Stimulated activated naive CD8-positive, alpha-beta T cell treated with anti-CD3 and anti-CD28 coated beads, Interleukin-15, Interleukin-2, amounts not matched to agents 100 U/mL and 50 U/mL, for 24 hours (primary cell): ENCODE results near the gene DARS1.

Experiments used
- ATAC-seq: fragments of 150-1000 bp; cut with Tn5 transposase; one replicate; pipeline ENCODE4 v1.10.0; 2021
- DNase-seq: peaks from one replicate; pipeline ENCODE4 v3.0.0; 2021

DARS1 gene

DNA sequence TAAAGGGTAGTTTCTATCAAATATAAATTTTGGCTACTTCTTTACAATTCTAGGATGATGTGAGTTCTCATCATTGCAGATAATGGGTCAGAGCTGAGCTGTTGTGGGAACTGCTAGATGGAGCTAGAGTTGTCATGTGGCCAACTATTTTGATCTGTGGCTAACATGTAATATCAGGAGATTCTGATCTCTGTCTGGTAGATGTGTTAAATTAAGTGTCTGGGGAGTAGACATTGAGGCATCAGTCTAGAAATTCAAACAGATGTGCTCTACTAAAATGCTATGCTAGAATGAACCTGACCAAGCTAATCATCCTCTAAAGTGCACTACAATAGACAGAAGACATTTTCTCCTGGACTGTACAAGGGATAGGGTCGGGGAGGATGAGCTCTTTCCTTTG is 30.3 kb upstream of the DARS1 start:
- DNase-seq, result no peak
- no peak for ATAC-seq

DNA sequence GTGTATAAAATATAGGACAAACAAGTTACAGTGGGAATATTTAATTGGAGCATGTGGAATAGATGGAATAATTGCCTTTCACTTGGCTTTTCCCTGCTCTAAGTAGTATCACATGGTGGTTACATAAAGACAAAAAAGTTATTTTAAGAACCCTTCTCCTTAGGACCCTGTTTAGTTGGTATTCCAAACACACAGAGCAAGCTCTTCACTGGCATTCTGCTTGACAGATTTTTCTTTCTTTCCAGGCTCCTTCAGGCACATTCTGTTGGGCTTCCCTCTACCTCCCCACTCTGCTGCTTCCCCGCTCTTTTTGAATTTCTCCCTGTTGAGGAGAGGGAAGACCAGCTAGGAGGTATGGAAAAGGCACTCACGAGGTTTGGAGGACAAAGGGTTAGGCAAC is 29.0 kb upstream of the DARS1 start:
- DNase-seq (no peak), ATAC-seq (no peak)

DNA sequence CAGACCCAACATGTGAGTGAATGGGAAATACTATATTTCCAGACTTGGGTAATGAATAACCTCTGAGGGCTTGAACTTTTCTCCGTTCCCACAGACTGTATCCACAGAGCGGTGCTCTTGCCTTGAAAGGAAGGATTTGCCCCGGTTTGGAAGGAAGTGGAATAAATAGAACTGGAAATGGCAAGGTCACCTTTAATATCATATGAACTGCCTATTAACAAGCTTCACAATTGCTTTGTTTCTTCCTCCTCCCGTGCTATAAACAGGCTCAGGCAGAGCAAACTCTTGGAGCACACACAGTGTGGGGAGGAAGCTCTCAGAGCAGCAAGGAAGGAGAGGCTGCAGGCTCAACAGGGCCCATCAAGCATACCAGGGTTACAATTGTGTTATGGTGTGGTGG is 28.5 kb upstream of the DARS1 start:
- DNase-seq (no peak), ATAC-seq (no peak)

DNA sequence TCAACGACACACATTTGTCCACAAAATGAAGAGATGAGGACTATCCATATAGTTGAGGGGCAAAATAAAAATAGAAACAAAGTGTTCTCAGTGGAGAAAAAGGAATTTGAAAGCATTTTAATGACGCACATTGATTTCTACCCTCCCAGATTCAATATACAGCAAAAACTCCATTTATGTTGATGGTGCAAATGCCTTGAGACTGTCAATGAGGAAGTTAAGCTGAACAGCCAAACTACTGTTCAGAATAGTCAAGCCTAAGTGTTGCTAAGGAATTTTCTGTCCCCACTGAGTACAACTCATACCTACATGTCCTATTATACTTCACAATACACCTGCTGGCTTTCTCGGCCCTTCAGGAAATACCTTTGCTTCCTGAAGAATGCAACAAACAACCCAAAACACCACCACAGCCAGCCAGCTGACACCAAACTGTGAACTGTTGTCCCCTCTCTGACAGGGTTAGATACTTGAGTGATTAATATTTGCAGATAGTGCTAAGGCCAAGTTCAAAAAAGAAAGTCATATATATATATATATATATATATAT is 27.8 kb upstream of the DARS1 start:
- ATAC-seq (no peak), DNase-seq (no peak)

DNA sequence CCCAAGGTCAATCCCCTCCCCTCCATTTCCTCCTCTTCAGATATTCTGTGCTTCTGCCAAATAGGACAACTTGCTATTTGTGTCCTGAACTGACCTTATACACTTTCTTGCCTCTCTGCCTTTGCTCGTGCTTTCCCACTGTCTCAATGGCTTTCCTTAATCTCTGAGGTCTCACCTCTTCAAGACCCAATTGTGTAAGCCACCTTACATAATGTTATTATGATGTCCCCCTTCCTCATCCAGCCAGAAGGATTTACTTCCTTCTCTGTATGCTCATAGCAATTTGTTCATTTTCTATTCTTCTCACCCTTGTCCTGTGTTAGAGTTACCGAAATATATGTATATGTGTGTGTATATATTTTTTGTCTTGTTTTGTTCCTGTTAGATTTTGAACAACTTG is 26.9 kb upstream of the DARS1 start:
- no peak for ATAC-seq

DNA sequence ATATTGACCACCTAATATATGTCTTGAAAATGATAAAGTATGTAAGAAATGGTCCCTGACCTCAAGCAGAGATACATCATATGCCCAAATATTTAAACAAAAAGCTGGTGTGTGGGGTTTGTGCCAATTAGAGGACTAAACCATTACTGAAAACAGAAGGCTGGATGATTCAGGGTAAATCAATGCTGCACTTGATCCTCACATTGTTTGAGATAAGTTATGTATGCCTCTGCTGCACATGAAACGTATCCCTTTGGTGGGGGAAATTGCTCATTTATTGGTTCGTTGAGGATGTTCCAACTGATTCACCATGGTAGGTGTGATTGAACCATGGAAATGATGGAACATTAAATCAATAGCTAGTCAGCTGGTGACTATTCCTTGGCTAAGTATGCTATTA is 24.7 kb upstream of the DARS1 start:
- ATAC-seq (no peak), DNase-seq (no peak)

More for the DNA sequence above, 26.9 kb upstream of the DARS1 start:
- DNase-seq, result no peak

DNA sequence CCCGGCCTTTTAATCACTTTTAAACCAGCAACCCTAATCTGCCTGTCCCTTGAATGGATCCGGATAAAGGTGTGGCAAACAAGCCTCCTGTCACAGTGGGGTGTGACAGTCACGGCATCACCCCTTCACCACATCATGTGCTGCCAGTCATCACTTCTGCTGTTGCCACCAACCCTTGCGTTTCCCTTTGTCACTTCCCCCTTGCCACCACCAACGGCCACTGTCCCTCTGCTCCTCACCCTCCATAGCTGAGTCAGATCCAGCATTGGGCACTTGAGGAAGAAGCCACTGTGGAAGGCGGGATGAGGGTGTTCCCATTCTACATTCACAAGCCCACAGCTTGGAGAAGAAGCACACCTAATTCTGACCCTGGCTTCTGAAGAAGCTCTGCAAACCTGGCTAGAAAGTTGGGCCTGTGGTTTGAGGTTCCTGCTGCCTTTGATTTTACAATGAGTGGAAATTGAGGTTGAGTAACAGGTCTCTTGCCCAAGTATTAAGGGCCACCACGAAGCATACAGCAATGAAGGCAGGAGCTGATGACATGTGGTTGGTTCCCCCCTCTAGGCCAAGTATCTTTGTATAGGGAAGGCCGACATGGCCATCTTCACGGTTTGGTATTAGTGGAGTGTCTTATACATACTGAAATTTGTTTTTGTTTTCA is 22.9 kb upstream of the DARS1 start:
- peak; percentile 95 for ATAC-seq

DNA sequence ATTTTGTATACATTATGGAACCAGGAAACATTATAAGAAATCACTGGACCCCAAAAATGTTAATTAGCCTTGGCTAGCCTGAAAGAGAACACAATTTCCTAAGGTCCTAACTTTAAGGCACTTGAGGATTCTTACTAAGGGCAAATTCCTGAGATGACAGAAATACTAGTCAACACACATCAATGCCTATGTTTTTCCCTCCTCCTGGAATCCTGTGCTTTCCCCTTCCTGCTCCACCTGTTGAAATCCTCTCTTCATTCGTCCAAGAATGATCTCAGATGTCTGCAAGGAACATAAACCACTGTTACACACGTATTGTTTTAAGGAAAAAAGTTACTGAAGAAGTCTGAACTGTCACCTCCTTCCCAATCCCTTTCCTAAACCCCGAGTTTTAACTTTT is 21.2 kb upstream of the DARS1 start:
- ATAC-seq (no peak), DNase-seq (no peak)

More for the DNA sequence above, 22.9 kb upstream of the DARS1 start:
- peak; percentile 72 for DNase-seq

DNA sequence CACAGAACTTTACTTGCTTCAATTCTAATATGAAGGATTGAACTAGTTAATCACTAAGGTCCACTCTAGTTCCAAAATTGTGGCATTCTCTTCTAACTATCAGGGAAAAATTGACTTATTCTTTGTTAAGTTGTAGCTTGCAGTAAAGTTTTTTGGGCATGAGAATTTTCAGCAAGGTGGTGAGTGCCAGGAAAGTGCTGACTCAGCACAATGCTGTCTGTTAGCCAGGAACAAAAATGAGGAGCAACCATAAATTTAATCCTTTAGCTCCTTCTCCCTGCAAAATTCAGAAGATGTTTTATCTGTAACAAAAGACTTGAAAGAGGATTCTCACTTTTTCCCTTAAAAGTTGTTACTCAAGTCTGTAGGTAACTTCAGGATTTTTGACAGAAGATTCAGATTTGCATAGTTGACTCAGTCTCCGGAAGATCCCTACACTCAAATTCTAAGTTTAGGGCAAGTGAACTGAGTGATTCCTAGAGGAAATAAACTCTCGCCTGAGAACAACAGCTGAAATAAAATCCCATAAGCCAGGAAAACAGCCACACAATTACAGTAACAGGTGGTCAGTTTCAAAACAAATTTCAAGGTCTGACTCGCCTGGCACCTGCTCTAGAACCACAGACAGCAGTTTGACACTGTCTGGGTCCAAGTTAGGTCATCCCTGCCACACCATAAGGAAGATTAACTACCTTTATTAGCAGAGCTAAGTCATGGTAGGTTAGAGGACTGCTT is 20.2 kb upstream of the DARS1 start:
- DNase-seq (no peak), ATAC-seq (no peak)

DNA sequence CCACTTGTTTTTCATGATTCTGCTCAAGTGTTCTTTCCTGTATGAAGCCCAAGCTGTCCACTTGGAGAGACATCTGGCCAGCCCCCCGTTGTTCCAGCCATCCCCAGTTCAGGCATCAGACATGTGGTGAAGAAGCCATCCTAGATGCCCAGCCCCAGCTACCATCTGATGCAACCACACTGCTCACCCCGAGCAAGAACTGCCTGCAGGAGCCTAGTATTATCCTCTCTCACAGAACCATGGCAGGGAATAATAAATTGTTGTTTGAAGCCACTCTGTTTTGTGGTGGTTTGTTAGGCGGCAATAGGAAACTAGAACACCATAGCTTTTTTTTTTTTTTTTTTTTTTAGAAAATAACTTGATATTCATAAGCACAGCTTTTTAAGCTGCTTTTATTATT is 19.5 kb upstream of the DARS1 start:
- DNase-seq (no peak), ATAC-seq (no peak)

DNA sequence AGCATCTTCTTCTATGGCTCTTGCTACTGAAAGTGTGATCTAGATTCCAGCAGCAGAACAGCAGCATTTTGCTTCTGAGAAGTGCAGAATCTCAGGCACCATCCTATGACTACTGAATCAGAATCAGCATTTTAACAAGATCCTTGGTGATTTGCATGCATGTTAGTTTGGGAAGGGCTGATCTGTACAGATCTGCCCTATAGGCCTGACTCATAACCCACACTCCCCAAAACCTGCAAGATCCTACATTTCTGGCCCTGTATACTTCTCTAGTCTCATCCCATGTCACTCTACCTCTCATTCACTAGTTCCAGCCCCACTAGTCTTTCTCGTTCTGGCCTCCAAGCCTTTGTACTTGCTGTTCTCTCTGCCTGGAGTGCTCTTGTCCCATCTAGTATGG is 15.7 kb upstream of the DARS1 start:
- no peak for DNase-seq

DNA sequence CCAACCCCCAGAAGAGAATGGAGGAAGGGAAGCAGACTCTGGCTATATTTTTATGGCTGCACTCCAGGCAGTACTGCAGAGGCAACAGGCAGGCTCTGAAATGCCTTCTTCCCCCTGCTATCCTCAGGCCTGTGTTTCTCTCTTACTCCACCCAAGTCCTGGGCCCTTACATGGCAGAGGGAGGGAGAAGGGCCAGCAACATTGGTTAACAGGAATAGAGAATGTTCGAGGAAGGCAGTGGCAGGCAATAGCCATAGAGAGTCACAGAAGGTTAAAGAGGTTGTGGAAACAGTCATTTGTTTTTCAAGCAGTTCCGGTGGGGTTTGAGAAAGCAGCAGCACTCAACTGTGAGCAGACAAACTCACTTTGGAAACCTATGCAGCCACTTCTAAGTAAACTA is 15.1 kb upstream of the DARS1 start:
- no peak for ATAC-seq
- no peak for DNase-seq

More for the DNA sequence above, 15.7 kb upstream of the DARS1 start:
- peak; percentile 37 for ATAC-seq

DNA sequence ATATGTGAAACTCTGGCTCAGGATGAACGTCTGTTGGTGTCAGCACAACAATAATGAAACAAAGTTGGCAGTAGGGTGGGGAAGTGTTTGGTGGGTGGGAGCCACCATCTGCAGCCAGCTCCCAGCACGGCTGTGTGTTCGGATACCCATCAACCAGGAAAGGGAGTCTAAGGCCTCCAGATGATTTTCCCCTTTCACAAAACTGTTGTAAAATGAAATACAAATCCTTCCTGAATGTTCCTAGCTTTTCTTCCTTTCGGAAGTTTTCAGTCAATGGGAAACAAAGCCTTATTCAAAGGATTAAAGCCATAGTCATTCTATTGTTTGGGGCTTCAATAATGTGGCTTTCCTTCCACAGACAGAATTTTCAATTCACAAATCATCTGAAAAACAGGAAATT is 14.5 kb upstream of the DARS1 start:
- ATAC-seq, result no peak

DNA sequence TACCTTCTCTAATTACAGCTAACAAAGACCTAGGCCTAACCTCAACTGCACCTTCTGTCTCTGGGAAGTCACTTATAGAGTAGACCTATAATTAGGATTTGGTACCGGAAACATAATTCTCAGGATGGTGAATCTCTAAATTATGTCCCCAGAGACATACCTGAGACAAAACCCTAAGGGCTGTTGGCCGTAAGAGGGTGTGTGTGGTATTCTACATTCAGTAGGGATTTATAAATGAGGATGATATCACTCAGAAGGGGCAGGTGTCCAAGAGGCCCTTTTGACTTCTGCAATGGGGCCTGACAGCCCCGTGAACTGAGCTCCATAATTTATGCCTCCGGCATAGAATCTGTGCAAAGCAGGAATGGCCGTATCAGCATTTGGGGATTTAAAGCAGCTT is 13.5 kb upstream of the DARS1 start:
- ATAC-seq, result no peak
- no peak for DNase-seq

More for the DNA sequence above, 14.5 kb upstream of the DARS1 start:
- DNase-seq, result no peak

DNA sequence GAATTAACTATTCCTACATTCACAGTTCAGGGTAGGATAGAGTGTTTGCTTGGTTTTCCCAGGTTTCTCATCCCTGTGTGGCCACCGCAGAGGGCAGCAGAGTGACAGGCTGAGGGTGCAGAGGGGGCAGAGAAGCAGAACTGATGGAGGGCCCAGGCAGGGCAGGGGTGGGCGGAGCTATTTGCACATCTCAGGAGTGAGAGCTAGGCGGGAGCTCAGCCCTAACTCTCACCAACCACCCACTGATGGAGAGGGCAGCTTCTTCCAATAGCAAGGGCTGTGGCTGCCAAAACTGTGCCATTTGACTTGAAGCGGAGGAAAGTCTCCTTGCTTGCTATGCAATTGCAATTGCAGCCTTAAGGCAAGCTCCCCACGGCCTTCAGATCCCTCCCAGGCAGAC is 12.0 kb upstream of the DARS1 start:
- peak; percentile 77 for ATAC-seq
- peak; percentile 46 for DNase-seq

DNA sequence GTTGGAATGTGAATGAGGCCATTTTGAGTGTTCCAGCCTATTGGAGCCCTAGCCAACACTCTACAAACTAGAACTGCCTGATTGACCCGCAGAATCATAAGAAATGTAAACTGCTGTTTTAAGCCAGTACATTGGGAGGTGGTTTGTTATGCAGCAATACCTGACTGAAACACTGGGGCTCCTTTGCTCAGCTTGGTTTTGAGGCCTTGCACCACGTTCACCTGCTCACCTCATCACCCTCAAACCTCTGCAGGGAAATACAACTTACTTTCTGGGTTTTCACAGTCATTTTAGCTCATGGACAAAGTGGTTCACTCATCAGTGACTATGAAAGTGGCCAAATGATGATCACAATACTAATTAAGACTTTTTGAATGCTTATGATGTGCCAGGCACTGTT is 10.9 kb upstream of the DARS1 start:
- ATAC-seq (no peak), DNase-seq (no peak)

DNA sequence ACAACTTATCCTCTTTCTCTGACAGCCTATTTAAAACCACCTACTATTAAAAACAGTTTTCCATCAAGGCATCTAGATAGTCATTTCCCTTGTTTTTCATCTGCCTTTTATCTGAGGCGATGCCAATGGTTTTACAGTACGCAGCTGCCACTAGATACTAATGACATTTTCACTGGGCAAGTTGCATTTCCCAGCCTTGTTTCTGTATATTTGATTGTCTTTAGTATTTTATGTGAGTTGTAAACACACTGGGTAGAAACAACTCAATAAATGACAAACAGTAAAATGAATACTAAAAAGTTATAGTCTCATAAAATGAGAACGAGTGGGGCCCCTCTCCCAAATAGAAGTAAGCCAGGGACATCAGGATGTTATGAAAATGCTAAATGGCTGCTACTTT is 8.9 kb upstream of the DARS1 start:
- ATAC-seq, result no peak
- no peak for DNase-seq

DNA sequence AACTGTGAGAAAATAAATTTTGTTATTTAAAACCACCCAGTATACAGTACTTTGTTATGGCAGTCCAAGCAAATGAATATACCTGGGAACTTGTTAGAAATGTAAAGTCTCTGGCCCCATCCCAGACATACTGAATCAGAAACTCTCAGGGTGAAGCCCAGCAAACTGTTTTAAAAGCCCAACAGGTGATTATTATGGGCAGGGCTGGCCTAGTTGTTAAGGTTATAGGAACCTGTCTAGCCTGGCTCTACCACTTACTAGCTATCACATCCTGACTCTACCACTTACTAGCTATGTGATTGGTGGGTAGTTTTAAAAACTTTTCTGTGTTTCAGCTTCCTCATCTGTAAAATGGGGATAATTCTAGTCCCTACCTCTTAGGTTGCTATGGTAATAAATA is 8.0 kb upstream of the DARS1 start:
- ATAC-seq, result no peak
- no peak for DNase-seq

DNA sequence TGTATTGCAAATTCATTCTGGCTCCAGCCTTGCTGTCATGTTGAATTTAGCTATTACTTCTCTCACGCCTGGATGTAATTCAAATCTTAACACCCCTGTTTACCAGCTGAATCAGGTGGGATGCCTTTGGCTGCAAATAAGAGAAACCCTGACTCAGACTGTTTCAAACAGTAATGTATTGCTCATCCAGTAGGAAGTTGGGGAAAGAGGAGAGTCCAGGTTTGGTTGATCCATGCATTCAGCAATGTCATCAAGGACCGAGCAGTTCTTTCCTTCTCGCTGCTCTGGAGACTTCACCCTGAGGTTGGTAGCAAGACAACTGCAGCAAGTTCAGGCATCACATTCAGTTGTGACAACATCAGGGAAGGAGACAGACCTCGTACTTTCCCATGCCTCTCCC is 6.4 kb upstream of the DARS1 start:
- ATAC-seq (no peak), DNase-seq (no peak)

DNA sequence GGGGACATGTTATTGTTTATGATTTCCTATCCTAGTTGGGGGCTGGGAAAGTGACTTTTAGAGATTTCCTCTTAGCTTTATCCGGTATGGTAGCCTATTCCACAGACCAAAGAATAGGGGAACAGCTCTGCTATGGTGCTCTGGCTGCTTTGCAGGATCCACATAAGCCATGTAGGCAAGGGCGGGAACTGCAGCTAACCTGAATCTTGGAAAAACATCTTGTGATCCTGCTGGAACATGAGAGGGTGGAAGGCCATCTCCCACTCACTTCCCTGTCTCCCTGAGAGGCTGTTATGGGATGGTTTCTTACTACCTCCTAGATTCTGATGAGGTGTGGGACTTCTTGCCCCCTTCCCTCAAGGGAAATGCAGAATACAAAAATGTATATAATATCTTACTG is 2.0 kb upstream of the DARS1 start:
- ATAC-seq, result no peak
- DNase-seq, result no peak

DNA sequence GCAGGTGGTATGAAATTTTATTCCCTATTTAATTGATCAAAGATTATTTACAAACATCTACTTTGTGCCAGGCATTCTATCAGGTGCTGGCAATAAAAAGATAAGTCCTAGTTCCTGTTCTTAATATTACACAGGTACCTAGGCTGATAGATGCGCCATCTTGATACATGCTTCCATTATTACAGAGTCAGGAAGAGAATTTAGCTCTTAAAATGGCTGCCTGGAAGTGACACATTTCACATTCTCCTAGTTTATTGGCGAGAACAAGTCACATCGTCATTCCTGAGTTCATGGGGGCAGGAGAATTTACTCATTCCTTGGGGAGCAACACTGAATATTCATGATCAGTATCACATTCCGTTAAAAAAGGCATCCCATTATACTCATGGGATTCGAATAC is 1.1 kb upstream of the DARS1 start:
- no peak for ATAC-seq
- no peak for DNase-seq

DNA sequence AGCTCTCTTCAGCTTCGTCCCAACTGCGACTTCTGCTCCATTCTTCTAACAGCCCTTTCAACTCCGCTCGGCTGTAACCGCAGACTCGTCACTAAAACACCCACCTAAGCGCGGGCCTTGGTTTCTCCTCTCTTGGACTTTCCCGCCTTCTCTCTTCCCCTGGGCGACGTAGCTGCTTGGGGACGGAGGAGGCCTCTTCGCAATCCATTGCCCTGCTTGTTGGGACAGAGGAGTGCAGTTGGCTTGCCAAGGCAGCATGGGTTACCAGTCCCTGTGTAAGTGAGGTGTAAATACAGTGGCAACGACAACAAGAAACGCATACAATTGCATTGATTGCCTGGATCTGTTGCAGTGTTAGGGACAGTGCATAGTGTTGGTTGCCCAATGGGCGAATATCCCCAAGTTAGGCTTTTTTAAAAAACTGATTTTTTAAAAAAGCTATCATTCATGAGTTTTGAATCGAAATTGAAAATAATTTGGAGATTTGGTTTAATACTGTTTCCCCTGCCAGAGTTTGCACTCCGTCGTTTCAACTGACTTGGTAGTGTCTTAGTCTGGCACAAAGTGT is 484 bp upstream of the DARS1 start:
- DNase-seq, result peak; percentile 87
- peak; percentile 82 for ATAC-seq

DNA sequence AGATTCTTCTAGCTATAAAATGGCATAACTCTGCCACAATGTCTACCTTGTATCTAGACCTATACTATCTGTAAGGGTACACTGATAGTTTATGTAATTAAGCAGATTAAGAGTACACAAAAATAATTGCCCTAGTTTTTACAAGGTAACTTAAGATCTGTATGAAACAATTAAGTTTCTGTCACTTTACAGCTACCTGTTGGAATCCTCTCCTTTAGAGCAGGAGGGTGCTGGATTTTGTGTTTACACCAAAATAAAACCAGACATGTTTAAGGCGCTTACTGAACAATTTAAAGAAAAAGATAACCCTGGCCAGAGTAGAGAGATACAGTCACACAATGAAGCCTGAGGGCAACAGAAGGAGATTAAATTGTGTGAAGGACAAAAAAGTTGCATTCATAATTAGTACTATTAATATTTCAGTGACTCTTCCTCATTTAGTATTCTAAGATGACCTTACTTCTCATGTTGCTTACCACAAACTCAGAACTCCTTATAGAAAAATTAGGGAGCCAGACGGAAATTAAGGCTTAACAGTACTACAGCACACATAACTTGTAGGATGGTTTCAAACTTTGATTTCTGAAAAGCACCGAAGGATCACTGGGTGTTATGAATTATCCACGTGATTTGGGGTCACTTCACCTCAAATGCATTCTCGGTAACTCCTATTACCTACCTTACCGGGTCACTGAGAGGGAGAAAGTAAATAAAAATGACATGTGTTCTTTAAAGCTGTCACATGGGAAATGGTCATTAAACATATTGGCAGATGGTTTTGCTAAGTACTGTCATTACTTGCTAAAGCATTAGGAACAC is 1.0 kb downstream of the DARS1 start:
- ATAC-seq (no peak), DNase-seq (no peak)
